DMS 273 (cell line): ENCODE measurements around the gene PTDSS2.

Experiments used
- DNase-seq: peaks from one replicate; lab custom pipeline; 2025; ENCODE audit not compliant: unreplicated experiment; lab: John Stamatoyannopoulos, UW

The PTDSS2 gene

DNA sequence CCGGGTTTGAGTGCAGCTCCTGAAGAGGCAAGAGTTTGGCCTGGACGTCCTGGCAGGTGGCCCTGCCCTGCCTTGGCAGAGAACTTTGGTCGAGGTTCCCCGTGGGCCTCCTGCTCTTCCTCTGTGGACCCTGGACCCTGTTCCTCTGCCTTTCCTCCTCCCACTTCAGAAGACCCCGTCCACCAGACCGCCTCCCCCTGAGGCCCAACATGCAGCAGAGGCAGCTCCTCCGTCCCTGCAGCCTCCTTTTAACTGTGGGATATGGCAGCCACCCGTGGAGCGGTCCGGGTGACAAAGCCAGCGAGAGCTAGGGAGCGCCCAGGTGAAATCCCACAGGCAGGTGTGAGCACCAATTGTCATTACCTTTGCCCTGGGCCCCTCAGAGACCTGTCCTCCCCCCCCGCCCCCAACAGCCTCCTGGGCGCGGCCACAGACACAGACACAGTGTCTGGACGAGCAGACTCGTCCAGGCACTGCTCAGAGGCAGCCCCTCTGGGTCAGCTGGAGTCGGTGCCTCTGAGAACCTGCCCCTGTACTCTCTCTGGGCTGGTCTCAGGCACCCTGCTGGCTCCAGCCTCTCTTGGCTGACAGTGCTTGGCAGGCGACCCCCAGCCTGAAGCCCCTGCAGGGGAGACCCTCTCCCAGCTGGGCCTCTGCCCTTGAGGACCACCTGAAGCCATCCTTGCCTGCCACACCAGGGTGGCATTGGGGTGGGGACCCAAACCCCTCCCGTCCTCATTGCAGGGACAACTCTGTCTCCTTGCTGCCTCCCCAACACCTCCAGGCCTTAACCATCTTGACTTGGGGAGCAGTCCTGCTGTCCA lies 4.1 kb upstream of the PTDSS2 start:
- no peak for DNase-seq

DNA sequence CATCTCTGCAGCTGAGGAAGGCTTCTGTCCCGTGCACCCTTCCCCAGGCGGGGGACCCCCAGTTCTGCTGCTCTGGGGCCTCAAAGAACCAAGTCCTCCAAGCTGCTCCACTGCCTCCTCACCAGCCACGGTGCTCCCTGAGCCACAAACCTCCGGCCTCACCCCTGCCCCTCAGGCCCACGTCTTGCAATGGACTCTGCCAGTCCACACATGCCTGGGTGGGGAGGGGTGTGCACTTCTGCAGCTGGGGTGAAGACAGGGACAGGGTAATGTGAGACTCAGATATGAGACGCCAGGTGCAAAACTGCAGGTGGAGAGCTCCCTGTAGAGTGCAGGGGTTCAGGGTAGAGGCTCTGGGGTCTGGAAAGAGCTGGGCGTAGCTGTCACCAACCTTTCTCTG lies 3.2 kb upstream of the PTDSS2 start:
- no peak for DNase-seq

DNA sequence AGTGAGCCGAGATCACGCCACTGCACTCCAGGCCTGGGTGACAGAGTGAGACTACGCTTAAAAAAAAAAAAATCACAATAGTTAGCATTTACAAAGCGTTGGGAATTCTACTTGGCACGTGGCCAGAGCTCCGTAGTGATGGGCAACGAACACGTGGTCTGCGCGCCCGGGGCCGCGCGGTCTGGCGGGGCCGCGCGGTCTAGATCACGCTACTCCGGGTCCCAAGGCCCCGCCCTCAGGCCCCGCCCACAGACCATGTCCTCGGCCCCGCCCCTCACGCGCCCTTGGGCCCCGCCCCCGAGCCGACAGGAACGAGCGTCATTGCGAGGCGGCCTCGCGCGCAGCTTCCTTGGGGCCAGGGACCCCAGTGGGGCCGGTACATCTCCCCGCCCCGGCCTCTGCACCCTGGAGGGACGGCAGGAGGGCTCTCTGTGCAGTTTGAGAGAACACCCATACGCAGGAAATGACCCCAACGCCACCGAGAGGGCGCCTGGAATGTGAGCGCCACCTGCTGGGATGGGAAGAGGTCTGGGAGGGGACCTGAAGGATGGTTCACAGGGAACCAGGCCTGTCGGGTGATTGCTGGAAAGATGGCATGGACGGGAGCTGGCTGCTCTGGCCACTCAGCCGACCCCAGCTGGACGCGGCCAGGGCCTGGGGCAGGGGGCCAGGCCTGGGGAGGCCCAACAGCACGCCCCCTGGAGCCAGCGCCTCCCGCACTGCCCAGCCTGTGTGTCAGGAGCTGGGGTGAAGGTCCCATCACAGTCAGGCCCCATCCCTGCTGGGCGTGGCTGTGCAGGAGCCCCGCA lies 2.0 kb upstream of the PTDSS2 start:
- peak; percentile 94 for DNase-seq

DNA sequence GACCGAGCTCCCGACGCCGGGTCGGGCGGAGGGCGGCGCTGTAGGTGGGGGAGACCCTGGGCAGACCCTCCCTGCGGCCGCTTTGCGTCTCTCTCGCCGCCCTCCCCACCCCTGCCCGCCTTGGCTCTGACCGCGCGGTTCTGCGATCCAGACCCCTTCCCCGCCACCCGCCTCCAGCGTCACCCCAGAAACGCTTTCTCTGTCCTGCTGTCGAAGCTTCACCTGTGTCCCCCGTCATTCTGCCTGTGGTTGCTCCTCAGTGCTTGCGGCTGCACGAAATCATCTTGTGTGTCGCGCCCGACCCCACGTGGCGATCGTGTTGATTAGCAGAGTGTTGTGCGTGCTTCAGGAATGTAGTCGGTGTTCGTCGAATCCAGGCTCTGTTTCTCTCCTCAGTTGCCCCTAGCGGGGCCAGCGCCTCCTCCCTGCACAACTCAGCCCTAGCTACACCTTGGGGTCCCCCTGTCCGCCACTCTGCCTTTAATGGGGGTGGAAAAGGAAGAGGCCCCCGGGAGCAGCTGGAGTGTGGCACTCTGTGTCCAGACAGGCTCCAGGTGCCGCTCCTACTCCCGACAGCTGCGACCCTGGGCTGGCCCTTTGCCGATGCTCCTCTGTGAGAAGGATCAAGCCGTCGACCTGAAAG lies 851 bp downstream of the PTDSS2 start:
- peak; percentile 78 for DNase-seq

DNA sequence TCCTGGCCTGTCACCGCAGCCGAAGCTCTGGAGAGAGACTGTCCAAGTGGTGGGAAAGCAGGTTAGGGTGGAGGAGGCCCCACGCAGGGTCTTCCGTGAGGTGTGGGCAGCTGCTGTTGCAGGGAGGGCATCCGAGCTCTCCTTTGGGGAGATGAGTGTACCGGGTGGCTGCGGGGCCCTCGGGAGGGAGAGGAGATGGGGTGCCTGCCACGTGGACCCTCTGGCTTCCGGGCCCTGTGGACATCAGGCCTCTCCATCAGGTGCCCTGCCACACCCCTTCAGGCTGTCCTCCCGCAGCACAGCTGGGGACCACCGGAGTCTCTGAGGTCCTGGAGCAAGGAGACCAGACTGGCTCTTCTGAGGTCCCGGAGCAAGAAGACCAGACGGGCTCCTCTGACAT lies 1.7 kb downstream of the PTDSS2 start:
- no peak for DNase-seq

DNA sequence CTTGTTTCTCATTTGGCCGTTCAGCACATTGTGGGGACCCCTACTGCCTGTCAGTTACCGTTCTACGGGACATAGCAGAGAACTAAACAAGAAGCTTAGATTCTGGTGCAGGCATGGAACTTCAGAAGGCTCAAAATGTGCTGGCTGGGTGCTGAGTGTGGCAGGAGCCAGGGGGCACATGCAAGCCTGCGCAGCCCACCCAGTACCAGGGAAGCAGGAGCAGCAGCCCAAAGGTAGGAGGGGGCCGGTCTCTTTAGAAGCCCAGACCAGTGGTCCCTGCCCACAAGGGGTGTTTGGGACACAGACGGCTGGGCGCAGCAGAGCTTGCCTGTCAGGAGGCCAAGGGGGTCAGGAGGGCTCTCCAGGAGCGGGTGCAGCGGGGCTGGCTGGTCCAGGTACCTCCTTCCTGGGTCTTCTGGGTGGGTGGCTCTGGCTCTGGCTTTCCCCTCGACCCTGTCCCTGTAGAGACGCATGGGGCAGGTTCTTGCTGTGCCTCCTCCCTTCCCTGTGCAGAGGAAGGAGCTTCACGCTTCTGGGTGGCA lies 2.2 kb downstream of the PTDSS2 start:
- no peak for DNase-seq

DNA sequence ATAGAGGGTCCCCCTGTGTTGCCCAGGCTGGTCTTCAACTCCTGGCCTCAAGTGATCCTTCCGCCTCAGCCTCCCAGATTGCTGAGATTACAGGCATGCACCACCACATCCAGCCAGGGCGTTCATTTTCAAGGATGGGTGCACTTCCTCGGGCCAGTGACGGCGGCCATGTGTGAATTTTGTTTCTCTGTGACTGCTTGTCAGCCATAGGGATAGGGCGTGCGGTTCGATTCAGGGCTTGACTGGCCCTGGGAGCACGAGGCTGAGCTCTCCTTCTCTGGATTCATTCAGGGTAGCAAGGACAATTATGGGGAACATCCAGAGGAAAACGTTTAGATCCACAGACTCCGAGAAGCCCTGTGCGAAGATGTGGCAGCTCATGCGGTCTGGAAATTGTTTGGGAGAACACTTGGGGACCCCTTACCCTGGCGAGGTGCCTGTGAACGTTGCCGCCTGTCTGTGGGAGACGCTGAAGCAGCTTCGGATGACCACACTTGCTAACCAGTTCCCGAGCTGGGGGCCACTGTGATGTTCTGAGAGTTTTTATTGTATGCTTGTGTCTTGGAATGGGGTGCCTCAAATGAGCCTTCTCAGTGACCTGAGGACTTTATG lies 2.9 kb downstream of the PTDSS2 start:
- no peak for DNase-seq

DNA sequence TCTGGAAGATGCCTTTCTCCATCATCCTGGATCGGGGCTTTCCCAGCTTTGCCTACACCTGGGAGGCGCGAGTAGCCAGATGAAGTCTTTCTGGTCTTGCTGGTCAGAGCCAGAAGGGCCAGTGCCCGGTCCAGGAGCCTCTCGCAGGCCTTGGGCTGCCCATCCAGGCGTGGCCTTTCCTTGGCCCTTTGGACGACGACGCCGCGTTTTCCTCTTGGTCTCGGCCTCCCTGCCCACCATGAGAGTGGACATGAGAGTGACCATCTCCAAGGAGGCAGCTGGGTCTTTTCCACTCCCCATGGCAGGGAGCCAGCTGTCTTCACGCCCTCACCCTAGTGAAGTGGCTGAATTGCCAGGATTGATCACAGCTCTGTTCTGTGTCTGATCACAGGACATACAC lies 3.5 kb downstream of the PTDSS2 start:
- DNase-seq = no peak

- DNase-seq = no peak
Observed at GRCh38 chr11:454043-454442, 4.0 kb downstream of the PTDSS2 start.

DNA sequence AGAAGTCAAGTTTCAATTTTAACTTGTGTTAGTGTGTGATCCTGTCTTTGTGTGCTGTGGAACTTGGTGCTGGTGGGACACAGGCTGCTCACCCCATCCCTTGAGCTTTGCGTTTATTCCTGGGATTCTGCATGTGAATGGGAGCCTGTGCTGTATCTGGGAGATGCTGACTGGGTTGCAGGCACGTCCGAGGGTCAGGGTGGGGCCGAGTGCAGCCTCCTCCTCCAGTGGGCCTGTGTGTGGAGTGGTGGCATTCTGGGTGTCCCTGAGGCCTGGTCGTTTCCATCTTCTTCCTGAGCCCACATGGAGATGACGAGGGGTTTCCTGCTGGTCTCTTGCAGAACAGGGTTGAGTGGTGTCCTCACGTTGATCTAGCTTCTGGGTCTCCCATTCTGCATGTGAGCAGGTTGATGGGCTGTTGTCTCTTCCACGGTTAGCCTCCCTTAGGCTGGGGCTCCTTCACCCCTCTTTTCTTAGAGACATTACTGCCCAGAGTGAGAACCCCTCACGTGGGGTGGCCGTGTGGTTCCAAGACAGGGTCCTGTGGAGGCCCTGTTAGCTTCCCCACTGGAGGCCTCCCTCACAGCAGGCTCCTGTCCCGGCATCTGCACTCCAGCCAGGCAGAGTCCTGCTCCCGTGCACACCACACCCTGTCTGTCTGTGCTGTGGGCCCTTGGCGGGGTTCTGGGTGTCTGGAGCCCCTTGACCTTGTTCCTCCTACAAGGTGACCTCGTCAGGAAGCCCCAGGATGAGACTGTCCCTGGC lies 4.9 kb downstream of the PTDSS2 start:
- no peak for DNase-seq

DNA sequence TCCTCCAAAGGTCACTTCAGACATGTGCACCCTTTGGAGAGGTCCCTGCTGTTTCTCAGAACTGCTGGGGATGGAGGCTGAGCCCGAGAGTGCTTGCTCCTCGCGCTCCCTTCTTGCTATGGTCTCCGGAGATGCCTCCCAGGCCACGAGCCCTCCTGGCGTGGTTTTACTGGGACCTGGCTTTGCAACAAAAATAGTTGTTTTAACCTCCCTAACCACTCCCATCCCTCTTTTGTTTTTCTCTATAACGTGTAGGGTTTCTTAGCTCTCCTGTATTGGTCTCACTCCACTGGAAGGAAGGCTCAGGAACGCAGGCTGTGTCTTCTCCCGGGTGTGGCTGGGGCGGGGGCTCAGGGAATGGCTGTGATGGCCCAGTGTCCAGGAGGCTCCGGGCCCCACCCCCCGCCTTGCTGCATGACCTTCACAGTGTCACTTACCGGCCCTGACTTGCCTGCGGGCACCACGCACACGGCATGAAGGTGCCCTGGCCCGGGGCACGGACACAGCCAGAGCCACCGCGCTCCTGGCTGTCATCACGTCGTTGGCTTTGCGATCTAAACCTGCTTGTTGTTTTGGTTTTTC lies 5.6 kb downstream of the PTDSS2 start:
- no peak for DNase-seq

DNA sequence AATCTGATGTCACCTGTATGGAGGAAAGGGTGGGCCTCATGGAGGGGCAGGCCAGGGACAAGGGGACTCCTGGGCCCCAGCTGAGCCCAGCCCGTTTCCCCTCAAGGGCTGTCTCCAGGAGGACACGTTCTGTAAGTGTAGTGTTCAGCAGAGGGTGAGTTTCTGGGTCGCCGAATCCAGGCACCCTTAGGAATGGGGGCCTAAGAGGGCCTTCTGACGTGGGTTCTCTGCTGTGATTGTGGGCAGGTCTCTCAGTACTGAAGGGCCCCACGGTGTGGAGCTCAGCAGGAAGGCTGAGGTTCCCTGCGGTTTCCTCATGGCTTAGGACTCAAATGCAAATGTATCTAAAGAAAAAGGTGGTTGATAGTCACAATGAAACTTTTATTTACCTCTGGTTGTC lies 6.5 kb downstream of the PTDSS2 start:
- no peak for DNase-seq

DNA sequence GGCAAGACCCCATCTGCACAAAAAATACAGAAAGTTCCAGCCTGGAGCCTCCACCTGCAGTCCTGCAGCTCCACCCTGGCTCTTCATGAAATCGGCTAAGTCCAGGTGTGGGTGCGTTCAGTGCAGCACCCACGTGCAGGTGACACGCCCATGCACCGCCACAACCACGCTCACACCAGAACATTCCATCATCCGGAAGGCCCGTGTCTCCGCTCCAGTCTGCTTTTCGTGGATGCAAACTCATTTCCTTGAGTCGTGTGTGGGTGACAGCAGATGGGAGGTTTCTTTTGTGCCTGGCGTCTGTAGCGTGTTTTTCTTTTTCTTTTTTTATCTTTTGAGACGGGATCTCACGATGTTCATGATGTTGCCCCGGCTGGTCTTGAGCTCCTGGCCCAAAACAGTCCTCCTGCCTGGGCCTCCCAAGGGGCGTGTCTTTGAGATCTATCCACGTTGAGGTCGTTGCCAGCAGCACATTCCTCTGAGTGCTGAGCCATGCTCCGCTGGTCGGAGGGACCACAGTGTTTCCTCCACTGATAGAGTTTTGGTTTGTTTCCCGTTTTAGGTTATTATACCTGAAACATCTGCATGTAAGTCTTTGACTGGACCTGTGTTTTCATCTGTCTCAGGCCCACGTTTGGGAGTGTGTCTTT lies 7.2 kb downstream of the PTDSS2 start:
- DNase-seq = no peak

DNA sequence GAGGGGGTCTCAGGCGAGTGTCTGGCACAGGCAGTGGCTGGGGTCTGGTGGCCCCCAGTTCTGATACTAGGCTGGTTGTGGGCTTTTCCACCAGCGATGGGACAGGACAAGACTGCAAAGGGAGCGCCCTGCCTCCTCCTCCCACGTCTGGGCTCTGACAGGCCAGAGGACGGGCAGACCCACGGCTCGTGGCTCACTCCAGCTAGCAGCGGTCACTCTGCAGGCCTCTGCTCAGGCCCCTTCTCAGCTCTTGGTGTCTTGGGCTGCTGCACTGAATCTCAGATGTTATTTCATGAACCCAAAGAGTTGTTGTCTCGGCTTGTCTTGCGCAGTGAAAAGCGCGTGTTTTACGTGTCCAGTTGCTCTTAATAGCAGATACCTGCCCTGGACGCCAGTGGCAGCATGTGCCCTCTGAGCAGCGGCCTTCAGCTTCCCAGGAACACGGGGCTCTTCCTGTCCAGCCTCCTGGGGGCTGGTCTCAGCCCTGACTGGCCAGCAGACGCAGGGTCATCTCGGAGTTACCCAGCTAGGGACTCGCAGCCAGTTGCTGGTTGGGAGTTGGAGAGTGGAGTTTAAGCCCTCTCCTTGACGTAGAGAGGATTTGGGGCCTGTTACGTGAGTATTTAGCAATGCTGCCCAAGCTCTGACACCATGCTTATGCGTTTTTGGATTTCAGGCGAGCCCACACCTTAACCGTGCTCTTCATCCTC lies 9.6 kb downstream of the PTDSS2 start:
- DNase-seq = no peak

DNA sequence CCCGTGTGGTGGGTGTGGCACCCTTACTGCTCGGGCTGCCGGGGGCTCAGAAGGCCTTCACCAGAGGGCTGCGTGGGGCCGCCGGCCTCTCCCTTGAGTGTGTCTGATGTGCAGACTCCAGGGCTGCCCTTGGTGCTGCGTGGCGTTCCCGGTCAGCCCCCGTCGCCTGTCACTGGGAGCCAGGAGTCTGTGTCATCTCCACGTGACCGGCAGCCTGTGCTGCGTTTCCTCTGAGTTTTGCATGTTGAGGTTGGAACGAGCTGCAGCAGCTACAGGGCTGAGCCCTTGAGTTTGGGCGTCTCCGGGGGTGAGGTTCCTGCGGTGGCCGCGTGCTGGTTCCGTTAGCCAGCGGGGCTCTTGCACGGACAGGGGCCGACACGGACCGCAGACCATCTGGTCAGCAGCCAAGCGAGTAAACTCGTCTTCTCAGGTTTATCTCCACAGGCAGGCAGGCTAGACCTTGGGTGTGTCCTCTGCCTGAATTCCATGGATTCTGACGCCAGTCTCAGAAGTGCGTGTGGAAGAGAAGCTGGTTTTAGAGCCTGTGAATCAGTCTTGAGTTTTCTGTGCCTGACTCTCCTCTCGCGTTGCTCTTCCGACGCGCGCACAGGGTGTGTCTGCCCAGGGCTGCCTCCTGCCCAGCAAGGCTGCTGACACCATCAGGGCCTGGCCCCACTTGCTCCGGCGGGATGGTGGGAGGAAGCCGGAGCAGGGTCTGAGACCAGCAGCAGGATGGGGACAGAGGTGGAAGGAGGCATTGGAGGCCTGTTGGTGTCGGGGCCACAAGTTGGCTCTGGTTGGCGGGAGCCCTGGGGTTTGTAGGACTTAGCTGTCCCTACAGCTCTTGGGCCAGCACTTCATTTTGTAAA lies 10.5 kb downstream of the PTDSS2 start:
- no peak for DNase-seq

DNA sequence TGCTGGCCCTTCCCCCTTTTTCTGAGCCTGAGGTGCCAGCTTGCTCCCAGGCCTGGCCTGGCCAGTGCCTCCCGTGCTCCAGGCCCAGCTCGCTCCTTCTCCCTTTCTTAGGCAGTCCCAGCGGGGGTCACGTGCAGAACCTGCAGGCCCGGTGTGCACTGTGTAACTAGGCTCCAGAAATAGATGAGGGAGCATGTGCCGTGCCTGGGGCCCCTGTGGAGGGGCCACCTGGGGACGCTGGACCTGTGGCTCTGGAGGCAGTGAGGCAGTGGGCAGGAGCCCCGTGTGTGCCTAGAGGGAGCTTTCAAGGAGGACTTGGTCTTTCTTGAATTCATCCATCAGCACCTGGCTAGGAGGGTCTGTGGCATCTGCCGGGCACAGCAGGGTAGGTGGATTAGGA lies 11.5 kb downstream of the PTDSS2 start:
- DNase-seq = no peak

- DNase-seq = no peak
Observed at GRCh38 chr11:462107-462890, 12.2 kb downstream of the PTDSS2 start.
